HG03108 (cell line): ENCODE results near the gene RHOB.

Source experiments
- ATAC-seq: cut with Tn5 transposase; IDR thresholded peaks from one replicate; pipeline ENCODE4 v1.9.1; 2021; ENCODE audit warnings: moderate library complexity; ENCODE audit not compliant: unreplicated experiment

RHOB gene

GRCh38 chr2:20436716-20437470 lies 10.0 kb upstream of the RHOB start:
- no peak for ATAC-seq

GRCh38 chr2:20438334-20439192 lies 8.3 kb upstream of the RHOB start:
- no peak for ATAC-seq

- ATAC-seq, result no peak
These were observed 7.7 kb upstream of the RHOB start for GRCh38 chr2:20439193-20439475.

- ATAC-seq, result no peak
These were observed 7.4 kb upstream of the RHOB start for GRCh38 chr2:20439503-20439902.

GRCh38 chr2:20440001-20440560 lies 6.8 kb upstream of the RHOB start:
- no peak for ATAC-seq

GRCh38 chr2:20443276-20443920 lies 3.5 kb upstream of the RHOB start:
- no peak for ATAC-seq

- ATAC-seq, result no peak
These were observed 2.5 kb upstream of the RHOB start for GRCh38 chr2:20444101-20444992.

GRCh38 chr2:20444993-20445910 lies 1.6 kb upstream of the RHOB start:
- no peak for ATAC-seq

- ATAC-seq, result no peak
These were observed 488 bp upstream of the RHOB start for GRCh38 chr2:20446255-20446916.

GRCh38 chr2:20447437-20448245 lies 767 bp downstream of the RHOB start:
- peak; percentile 16 for ATAC-seq

GRCh38 chr2:20448246-20448976 lies 1.5 kb downstream of the RHOB start:
- ATAC-seq, result no peak

- no peak for ATAC-seq
These were observed 2.1 kb downstream of the RHOB start for GRCh38 chr2:20448977-20449306.

- no peak for ATAC-seq
These were observed 2.8 kb downstream of the RHOB start for GRCh38 chr2:20449501-20450200.

GRCh38 chr2:20450201-20450999 lies 3.5 kb downstream of the RHOB start:
- ATAC-seq, result no peak

GRCh38 chr2:20451000-20451290 lies 4.1 kb downstream of the RHOB start:
- ATAC-seq, result no peak

GRCh38 chr2:20451341-20451740 lies 4.5 kb downstream of the RHOB start:
- no peak for ATAC-seq
